Subcutaneous adipose tissue (tissue), 4 donors: Measurements from ENCODE around the gene TULP4. TPM values are rescaled to one million over a fixed set of nuclear protein-coding genes. Genes with fewer than 3 reads are reported as not detected.

Experiments
- total RNA-seq, 4 donors: library from RNA; depleted of rRNA; stranded (reverse); fragments of >200 nt; gene quantifications; one replicate each; pipeline ENCODE4 v1.1.0, GENCODE V29; 2016
- TF ChIP-seq, protein P1 (sequence below): fragments of 450-650 bp; IDR thresholded peaks from one replicate; pipeline ENCODE4 v1.5.1; 2016; ENCODE audit warnings: low read depth, mild to moderate bottlenecking, control low read depth, antibody characterized with exemption, moderate library complexity

Gene TULP4
- total RNA-seq, 4 donors from 2014 or later, result 83.6 to 170 (median 123) TPM

DNA sequence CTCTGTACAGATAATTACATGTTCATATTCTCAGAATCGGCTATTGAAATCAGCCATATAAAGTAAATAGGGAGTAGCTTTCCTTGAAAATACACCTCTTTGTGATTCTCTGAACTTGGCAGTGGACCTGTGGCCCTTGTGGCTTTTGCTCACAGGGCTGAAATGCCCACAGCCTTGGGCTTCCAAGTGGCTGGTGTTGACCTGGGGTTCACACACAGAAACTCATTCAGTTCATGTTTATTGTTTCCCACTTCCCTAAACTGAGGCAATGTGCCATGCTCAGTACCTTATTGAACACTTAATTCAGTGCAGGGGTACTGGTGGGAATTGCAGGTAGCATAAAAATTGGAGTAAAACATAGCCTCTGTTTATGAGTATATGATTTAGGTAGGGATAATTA lies 19.1 kb upstream of the TULP4 start:
- TF ChIP-seq, protein P1, sequence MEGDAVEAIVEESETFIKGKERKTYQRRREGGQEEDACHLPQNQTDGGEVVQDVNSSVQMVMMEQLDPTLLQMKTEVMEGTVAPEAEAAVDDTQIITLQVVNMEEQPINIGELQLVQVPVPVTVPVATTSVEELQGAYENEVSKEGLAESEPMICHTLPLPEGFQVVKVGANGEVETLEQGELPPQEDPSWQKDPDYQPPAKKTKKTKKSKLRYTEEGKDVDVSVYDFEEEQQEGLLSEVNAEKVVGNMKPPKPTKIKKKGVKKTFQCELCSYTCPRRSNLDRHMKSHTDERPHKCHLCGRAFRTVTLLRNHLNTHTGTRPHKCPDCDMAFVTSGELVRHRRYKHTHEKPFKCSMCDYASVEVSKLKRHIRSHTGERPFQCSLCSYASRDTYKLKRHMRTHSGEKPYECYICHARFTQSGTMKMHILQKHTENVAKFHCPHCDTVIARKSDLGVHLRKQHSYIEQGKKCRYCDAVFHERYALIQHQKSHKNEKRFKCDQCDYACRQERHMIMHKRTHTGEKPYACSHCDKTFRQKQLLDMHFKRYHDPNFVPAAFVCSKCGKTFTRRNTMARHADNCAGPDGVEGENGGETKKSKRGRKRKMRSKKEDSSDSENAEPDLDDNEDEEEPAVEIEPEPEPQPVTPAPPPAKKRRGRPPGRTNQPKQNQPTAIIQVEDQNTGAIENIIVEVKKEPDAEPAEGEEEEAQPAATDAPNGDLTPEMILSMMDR, result no peak

DNA sequence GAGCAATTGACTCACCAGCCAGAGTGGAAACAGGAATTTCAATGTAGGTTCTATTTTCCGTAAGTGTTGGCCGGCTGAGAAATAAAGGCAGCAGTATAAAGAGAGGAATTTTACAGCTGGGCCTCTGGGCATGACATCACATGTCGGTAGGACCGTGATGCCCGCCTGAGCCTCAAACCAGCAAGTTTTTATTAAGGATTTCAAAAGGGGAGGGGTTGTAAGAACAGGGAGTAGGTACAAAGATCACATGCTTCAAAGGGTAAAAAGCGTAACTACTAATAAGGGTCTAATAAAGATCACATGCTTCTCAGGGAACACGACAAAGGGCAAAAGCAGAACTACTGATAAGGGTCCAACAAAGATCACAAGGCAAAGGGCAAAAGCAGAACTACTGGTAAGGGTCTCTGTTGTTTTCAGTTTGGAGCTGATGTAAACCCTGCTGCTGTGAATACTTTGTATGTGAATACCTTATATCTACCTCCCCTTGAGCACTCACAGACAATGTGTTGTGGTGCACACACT lies 9.0 kb upstream of the TULP4 start:
- TF ChIP-seq, protein P1, result no peak

DNA sequence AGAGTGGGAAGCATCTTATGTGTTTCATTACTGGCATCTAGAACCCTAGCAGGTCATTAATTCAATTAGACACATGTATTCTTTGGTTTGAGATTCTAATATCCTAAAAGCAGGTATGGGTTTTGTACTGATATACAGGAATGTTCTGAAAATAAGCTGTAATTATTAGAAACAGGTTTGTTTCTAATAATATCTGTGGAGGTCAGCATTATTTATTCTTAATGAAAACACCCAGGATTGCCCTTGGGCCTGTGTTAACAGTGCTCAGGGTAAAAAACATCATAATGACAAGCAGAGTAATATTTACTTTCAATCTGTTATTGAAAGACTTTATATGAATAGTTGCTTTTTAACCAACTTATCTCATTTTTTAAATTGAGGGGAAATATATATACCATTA lies 8.0 kb upstream of the TULP4 start:
- TF ChIP-seq, protein P1, result no peak

DNA sequence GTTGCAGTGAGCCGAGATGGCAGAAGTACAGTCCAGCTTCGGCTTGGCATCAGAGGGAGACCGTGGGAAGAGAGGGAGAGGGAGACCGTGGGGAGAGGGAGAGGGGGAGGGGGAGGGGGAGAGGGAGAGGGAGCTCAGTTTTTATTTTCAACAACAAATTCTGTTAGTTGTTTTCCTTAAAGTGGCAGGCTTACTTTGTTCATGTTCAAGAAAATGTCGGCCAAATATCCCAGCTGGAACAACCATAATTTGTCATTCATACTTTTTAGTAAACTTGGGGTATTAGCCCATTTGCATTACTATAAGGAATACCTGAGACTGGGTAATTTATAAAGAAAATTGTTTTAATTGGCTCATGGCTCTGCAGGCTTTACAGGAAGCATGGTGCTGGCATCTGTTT lies 2.5 kb upstream of the TULP4 start:
- TF ChIP-seq, protein P1, result no peak

DNA sequence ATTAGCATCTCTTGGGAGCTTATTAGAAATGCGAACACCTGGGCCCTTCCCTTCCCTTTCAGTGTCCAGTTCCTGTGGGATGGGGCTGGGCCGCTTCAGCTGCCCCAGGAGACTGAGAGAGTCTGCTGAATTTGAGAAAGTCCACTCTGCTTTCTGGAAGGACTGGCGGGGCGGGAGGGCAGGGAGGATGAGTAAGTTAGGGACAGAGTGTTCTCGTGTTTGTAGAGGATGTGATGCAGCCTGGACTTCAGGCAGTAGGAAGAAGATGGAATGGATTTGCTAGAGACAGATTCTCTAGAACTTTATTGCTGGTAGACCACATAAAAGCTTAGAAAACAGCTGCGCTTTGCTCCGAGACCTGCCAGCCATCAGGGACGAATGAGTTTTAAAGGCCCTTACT lies 1.1 kb upstream of the TULP4 start:
- TF ChIP-seq, protein P1, result no peak

DNA sequence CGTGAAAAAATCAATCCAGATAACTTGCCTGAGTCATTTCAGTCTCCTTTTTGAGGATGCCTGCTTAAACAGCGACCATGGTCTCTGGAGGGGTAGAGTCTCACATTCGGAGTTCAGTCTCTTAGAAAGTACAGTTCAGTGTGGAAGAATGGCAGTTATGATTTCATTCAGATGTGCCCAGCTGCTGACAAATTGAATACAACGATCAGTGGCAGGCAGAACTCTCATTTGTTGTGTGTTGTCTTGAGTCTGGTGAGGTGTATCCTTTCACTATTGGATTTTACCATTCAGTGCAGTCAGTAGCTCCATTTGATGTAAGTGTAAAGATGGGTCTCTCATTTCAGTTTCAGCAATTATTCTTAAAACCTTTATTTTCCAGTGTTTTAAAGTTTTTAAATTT lies 639 bp upstream of the TULP4 start:
- TF ChIP-seq, protein P1, result no peak

DNA sequence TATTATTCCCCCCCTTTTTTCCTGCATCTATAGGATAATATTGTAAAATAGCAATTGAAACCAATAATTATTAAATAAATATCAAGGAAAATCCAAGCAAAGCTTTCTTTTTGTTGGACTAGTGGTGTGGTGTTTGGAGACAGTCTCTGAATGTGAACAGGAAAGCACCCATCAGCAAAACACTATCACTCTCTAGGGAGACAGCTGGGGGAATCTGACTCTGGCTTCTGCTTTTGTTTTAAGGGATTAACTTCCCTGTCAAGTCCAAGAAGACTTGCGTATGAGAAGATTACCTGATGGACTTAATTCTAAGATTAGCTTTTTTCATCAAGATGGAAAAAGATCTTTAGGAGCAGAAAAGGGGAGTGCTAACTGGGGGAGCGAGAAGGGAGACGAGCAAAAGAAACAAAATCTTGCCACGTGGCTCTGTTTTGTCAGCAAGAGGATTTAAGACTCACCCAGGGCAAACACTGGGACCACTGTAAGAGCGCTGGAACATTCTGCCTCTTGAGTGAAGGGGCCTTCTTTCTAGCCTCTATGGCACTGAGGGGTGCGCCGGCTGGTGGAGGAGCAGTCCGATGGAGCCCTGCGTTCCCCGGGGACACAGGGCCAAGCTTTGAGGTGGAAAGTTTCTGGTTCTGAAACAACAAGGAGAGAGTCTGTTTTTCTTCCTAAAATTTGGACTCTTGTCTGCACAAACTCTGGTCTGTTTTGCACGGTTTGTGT lies 570 bp downstream of the TULP4 start:
- TF ChIP-seq, protein P1, result no peak
